ENCODE data around the gene CYP26A1.
A peak's percentile ranks its signal among the peaks of the same experiment; 100 is the strongest.

Gene CYP26A1

GRCh38 chr10:93113042-93113441 is 39.3 kb downstream of the CYP26A1 start:
- DNase-seq (ENCODE audit: low read depth in 2 of 2) = no peak
- TF ChIP-seq CTCF (IDR thresholded peaks at IDR 0.05; ENCODE audit: low read depth, low read length) = no peak
- H3K4me3 ChIP-seq (replicated peaks in 1 of 2; ENCODE audit: low read depth in 2 of 2, low read length in 2 of 2) = no peak overlapping the region

- peak; percentile 60 to 66 for DNase-seq (ENCODE audit: low read depth in 2 of 2)
- TF ChIP-seq CTCF (IDR thresholded peaks at IDR 0.05; ENCODE audit: low read depth, low read length) = peak; percentile 69
- H3K4me3 ChIP-seq (replicated peaks in 1 of 2; ENCODE audit: low read depth in 2 of 2, low read length in 2 of 2) = no peak overlapping the region
These were observed 42.1 kb downstream of the CYP26A1 start for GRCh38 chr10:93115661-93116383.

GRCh38 chr10:93121311-93121710 is 47.6 kb downstream of the CYP26A1 start:
- no peak overlapping the region for H3K4me3 ChIP-seq (replicated peaks in 1 of 2; ENCODE audit: low read depth in 2 of 2, low read length in 2 of 2)
- no peak for TF ChIP-seq CTCF (IDR thresholded peaks at IDR 0.05; ENCODE audit: low read depth, low read length)
- no peak for DNase-seq (ENCODE audit: low read depth in 2 of 2)

GRCh38 chr10:93123766-93124165 is 50.1 kb downstream of the CYP26A1 start:
- TF ChIP-seq CTCF (IDR thresholded peaks at IDR 0.05; ENCODE audit: low read depth, low read length) = no peak
- no peak for DNase-seq (ENCODE audit: low read depth in 2 of 2)

GRCh38 chr10:93124580-93125318 is 51.1 kb downstream of the CYP26A1 start:
- no peak for TF ChIP-seq CTCF (IDR thresholded peaks at IDR 0.05; ENCODE audit: low read depth, low read length)
- DNase-seq (ENCODE audit: low read depth in 2 of 2) = no peak
- no peak overlapping the region for H3K4me3 ChIP-seq (replicated peaks in 1 of 2; ENCODE audit: low read depth in 2 of 2, low read length in 2 of 2)

More at GRCh38 chr10:93123766-93124165, 50.1 kb downstream of the CYP26A1 start:
- H3K4me3 ChIP-seq (replicated peaks in 1 of 2; ENCODE audit: low read depth in 2 of 2, low read length in 2 of 2) = no peak overlapping the region

- H3K4me3 ChIP-seq (replicated peaks in 1 of 2; ENCODE audit: low read depth in 2 of 2, low read length in 2 of 2) = no peak overlapping the region
- no peak for DNase-seq (ENCODE audit: low read depth in 2 of 2)
- no peak for TF ChIP-seq CTCF (IDR thresholded peaks at IDR 0.05; ENCODE audit: low read depth, low read length)
These were observed 52.3 kb downstream of the CYP26A1 start for GRCh38 chr10:93125966-93126365.

Measured in cardiac fibroblast (primary cell).